GM23248 (cell line): ENCODE results near the gene MAPK8. TPM values are rescaled to one million over a fixed set of nuclear protein-coding genes. Genes with fewer than 3 reads are reported as not detected.
A peak's percentile ranks its signal among the peaks of the same experiment; 100 is the strongest.

Experiments
- DNase-seq: peaks from one replicate; pipeline ENCODE4 v3.0.0-alpha.2; 2015
- H2AFZ ChIP-seq: fragments of 200-600 bp; sonication (generic); 2 replicates; pipeline ENCODE4 v1.6.1; 2016; ENCODE audit warnings: antibody characterized with exemption
- H3F3A ChIP-seq: fragments of 200-600 bp; sonication (generic); 2 replicates; pipeline ENCODE4 v1.6.1; 2016; ENCODE audit warnings: mild to moderate bottlenecking, antibody characterized with exemption, mixed run types; ENCODE audit not compliant: insufficient read depth
- H3K27ac ChIP-seq: fragments of 200-600 bp; sonication (generic); 2 replicates; pipeline ENCODE4 v1.5.1; 2016; ENCODE audit warnings: mild to moderate bottlenecking
- H3K27me3 ChIP-seq: fragments of 200-600 bp; sonication (generic); replicated peaks from 2 replicates; pipeline ENCODE4 v1.6.1; 2016; ENCODE audit warnings: mild to moderate bottlenecking; ENCODE audit not compliant: insufficient read depth
- H3K36me3 ChIP-seq: fragments of 200-600 bp; sonication (generic); 2 replicates; pipeline ENCODE4 v1.6.1; 2016; ENCODE audit warnings: low read depth, mild to moderate bottlenecking
- H3K4me1 ChIP-seq: fragments of 200-600 bp; sonication (generic); 2 replicates; pipeline ENCODE4 v1.6.1; 2016; ENCODE audit warnings: mild to moderate bottlenecking; ENCODE audit not compliant: insufficient read depth
- H3K4me2 ChIP-seq: fragments of 200-600 bp; sonication (generic); one replicate; pipeline ENCODE4 v1.6.1; 2016; ENCODE audit warnings: mild to moderate bottlenecking; ENCODE audit not compliant: unreplicated experiment
- H3K4me3 ChIP-seq: fragments of 200-600 bp; sonication (generic); 2 replicates; pipeline ENCODE4 v1.5.1; 2016; ENCODE audit warnings: mild to moderate bottlenecking
- H3K79me2 ChIP-seq: fragments of 200-600 bp; sonication (generic); 2 replicates; pipeline ENCODE4 v1.6.1; 2016; ENCODE audit warnings: mild to moderate bottlenecking; ENCODE audit not compliant: insufficient read depth
- H3K9ac ChIP-seq: fragments of 200-600 bp; sonication (generic); 2 replicates; pipeline ENCODE4 v1.6.1; 2016; ENCODE audit warnings: mild to moderate bottlenecking
- H3K9me2 ChIP-seq: fragments of 200-600 bp; sonication (generic); 2 replicates; pipeline ENCODE4 v1.6.1; 2016; ENCODE audit warnings: mixed run types, mild to moderate bottlenecking, moderate library complexity; ENCODE audit not compliant: insufficient read depth
- H3K9me3 ChIP-seq: fragments of 200-600 bp; sonication (generic); one replicate; pipeline ENCODE4 v1.6.1; 2017; ENCODE audit warnings: low read depth
- H4K20me1 ChIP-seq: fragments of 200-600 bp; sonication (generic); 2 replicates; pipeline ENCODE4 v1.6.0; 2016; ENCODE audit not compliant: insufficient read depth
- EZH2 ChIP-seq: fragments of 200-600 bp; sonication (generic); IDR thresholded peaks from 2 replicates; pipeline ENCODE4 v1.6.1; 2018; ENCODE audit warnings: antibody characterized with exemption, mild to moderate bottlenecking; ENCODE audit not compliant: insufficient read depth, poor library complexity, severe bottlenecking
- EZH2phosphoT487 ChIP-seq: fragments of 200-600 bp; sonication (generic); IDR thresholded peaks from 2 replicates; pipeline ENCODE4 v1.6.1; 2018; ENCODE audit warnings: antibody characterized with exemption, moderate library complexity, mild to moderate bottlenecking, low read depth; ENCODE audit not compliant: insufficient read depth
- WGBS, 2 experiments: methylation state at CpG; one replicate each; pipeline ENCODE4 v1.1.6; 2015 to 2017; ENCODE audit warnings: low lambda C conversion rate in 2 of 2, low coverage in 1 of 2; ENCODE audit errors: missing lambda C conversion rate in 2 of 2; 5-methylcytosine and 5-hydroxymethylcytosine counted together
- in situ Hi-C: fragments of 300-500 bp; cut with MboI; formaldehyde crosslinking; loops from 2 replicates; pipeline ENCODE4 v1.15.0; 2020
- polyA plus RNA-seq: library from polyadenylated mRNA; unstranded; fragments of >200 nt; fragmentation: Nextera tagmentation; extraction: Ambion mirVana; gene quantifications from 2 replicates; pipeline ENCODE4 v1.2.1, GENCODE V29; 2016
- total RNA-seq: library from RNA; depleted of rRNA; stranded (reverse); fragments of >200 nt; shearing (Covaris generic); gene quantifications from 2 replicates; pipeline ENCODE4 v1.2.3, GENCODE V29; 2014

MAPK8 gene
- total and polyA plus RNA-seq, 2 experiments from 2014 or later = 44.4 to 78.7 TPM

- peak; percentile 21 for DNase-seq
- Histone ChIP-seq H4K20me1 (peaks cover 26% of the 10 kb centered on the region; the same call in 1 of the 2 replicates), H3K79me2 (peaks cover 100% of the 10 kb centered on the region), H2AFZ (no peak overlapping the region), H3K4me2 (no peak overlapping the region), H3K9ac (no peak overlapping the region), H3K9me2 (no peaks in the 10 kb centered on the region), H3F3A (peaks cover 16% of the 10 kb centered on the region), H3K4me3 (no peak overlapping the region), H3K27ac (no peak overlapping the region), H3K36me3 (no peaks in the 10 kb centered on the region), H3K27me3 (no peaks in the 10 kb centered on the region), H3K4me1 (peaks cover 10% of the 10 kb centered on the region), H3K9me3 (no peaks in the 10 kb centered on the region)
- WGBS, 2 experiments = 88 to 91% methylated on average over 3 of the region's 3 CpGs
- in situ Hi-C loops = no loop called here
- TF ChIP-seq EZH2phosphoT487 (no peak), EZH2 (no peak)
Measured at GRCh38 chr10:48322017-48322416, 15.5 kb downstream of the MAPK8 start.

GRCh38 chr10:48324580-48324979, 18.1 kb downstream of the MAPK8 start:
- TF ChIP-seq EZH2phosphoT487 = no peak
- TF ChIP-seq EZH2 = no peak
- Histone ChIP-seq H3K27ac (no peak overlapping the region), H3K27me3 (no peaks in the 10 kb centered on the region), H3F3A (peaks cover 16% of the 10 kb centered on the region), H3K4me1 (peaks cover 10% of the 10 kb centered on the region), H4K20me1 (peaks cover 21% of the 10 kb centered on the region; the same call in 1 of the 2 replicates), H3K9me2 (no peaks in the 10 kb centered on the region), H3K9ac (no peak overlapping the region), H3K4me2 (no peak overlapping the region), H3K9me3 (no peaks in the 10 kb centered on the region), H3K79me2 (peaks cover 100% of the 10 kb centered on the region), H2AFZ (no peak overlapping the region), H3K36me3 (no peaks in the 10 kb centered on the region; the same call in 1 of the 2 replicates), H3K4me3 (no peak overlapping the region)
- in situ Hi-C loops = no loop called here
- no peak for DNase-seq
- WGBS, 2 experiments = 86 to 88% methylated on average over 2 of the region's 2 CpGs

GRCh38 chr10:48330269-48330668, 23.8 kb downstream of the MAPK8 start:
- H2AFZ ChIP-seq = no peak overlapping the region
- WGBS, 2 experiments = 56 to 75% methylated on average over 3 of the region's 3 CpGs
- no peaks in the 10 kb centered on the region; the same call in 1 of the 2 replicates for H4K20me1 ChIP-seq
- no peak overlapping the region for H3K9ac ChIP-seq
- DNase-seq = no peak
- no peaks in the 10 kb centered on the region for H3K27me3 ChIP-seq
- in situ Hi-C loops = no loop called here
- TF ChIP-seq EZH2 = no peak
- no peak for TF ChIP-seq EZH2phosphoT487
- no peaks in the 10 kb centered on the region for H3K9me2 ChIP-seq
- H3K4me3 ChIP-seq = no peak overlapping the region
- peaks cover 5% of the 10 kb centered on the region; the same call in 1 of the 2 replicates for H3K36me3 ChIP-seq
- H3K4me2 ChIP-seq = no peak overlapping the region
- no peak overlapping the region for H3K27ac ChIP-seq
- peaks cover 100% of the 10 kb centered on the region for H3K79me2 ChIP-seq
- no peaks in the 10 kb centered on the region for H3K9me3 ChIP-seq
- no peaks in the 10 kb centered on the region for H3F3A ChIP-seq
- no peaks in the 10 kb centered on the region for H3K4me1 ChIP-seq

- WGBS, 2 experiments = 68 to 75% methylated on average over 1 of the region's 1 CpG
- Histone ChIP-seq H4K20me1 (no peaks in the 10 kb centered on the region; the same call in 1 of the 2 replicates), H3K79me2 (peaks cover 100% of the 10 kb centered on the region), H2AFZ (no peak overlapping the region), H3K4me3 (no peak overlapping the region), H3K36me3 (peaks cover 5% of the 10 kb centered on the region; the same call in 1 of the 2 replicates), H3K27ac (no peak overlapping the region), H3F3A (no peaks in the 10 kb centered on the region), H3K9me3 (no peaks in the 10 kb centered on the region), H3K4me2 (no peak overlapping the region), H3K9ac (no peak overlapping the region), H3K4me1 (no peaks in the 10 kb centered on the region), H3K27me3 (no peaks in the 10 kb centered on the region), H3K9me2 (no peaks in the 10 kb centered on the region)
- in situ Hi-C loops = no loop called here
- TF ChIP-seq EZH2phosphoT487 = no peak
- TF ChIP-seq EZH2 = no peak
- DNase-seq = no peak
Measured at GRCh38 chr10:48331436-48331835, 25.0 kb downstream of the MAPK8 start.
